Panc1 (cell line): ENCODE data around the gene CNOT11. TPM values are rescaled to one million over a fixed set of nuclear protein-coding genes. Genes with fewer than 3 reads are reported as not detected.

Source experiments
- ATAC-seq: fragments of 200-7000 bp; cut with Tn5 transposase; 2 replicates; pipeline ENCODE4 v1.9.1; 2020; ENCODE audit warnings: mild to moderate bottlenecking, moderate library complexity
- BruUV-seq: library from RNA; stranded (reverse); fragments of 400-500 nt; replicated peaks from 2 replicates; lab custom pipeline; 2021; lab: Mats Ljungman, UMichigan
- CTCF ChIA-PET: fragments of 300-600 bp; sonication (Branson Sonifier 250); formaldehyde crosslinking; loops from one replicate; lab custom pipeline; 2022; ENCODE audit warnings: antibody characterized with exemption; lab: Charles Lee
- POLR2A ChIA-PET: fragments of 300-600 bp; sonication (Branson Sonifier 250); formaldehyde crosslinking; loops from one replicate; lab custom pipeline; 2022; ENCODE audit warnings: antibody characterized with exemption; lab: Charles Lee
- DNase-seq: peaks from one replicate; pipeline ENCODE4 v3.0.0-alpha.2; 2010; ENCODE audit warnings: low read depth, low spot score
- H3K27ac ChIP-seq: 2 replicates; pipeline ENCODE4 v1.5.1; 2011; ENCODE audit warnings: mild to moderate bottlenecking, low read length, inconsistent platforms
- H3K27me3 ChIP-seq: fragments of 200-500 bp; sonication (Bioruptor generic); 2 replicates; pipeline ENCODE4 v1.6.0; 2014; ENCODE audit warnings: low read length, inconsistent platforms; ENCODE audit not compliant: control insufficient read depth, insufficient read depth
- H3K36me3 ChIP-seq: fragments of 200-500 bp; sonication (Bioruptor generic); 2 replicates; pipeline ENCODE4 v1.5.1; 2014; ENCODE audit warnings: inconsistent platforms, mild to moderate bottlenecking, low read length, moderate library complexity; ENCODE audit not compliant: control insufficient read depth, insufficient read depth
- H3K4me1 ChIP-seq: 2 replicates; pipeline ENCODE4 v1.5.1; 2011; ENCODE audit warnings: inconsistent platforms, mild to moderate bottlenecking, low read length, moderate library complexity; ENCODE audit not compliant: control insufficient read depth, insufficient read depth
- H3K4me3 ChIP-seq, 2 experiments: 2 replicates each; pipeline ENCODE4 v1.5.1; 2011 to 2012; ENCODE audit warnings: low read depth in 2 of 2, low read length in 2 of 2, mild to moderate bottlenecking in 2 of 2, inconsistent platforms in 1 of 2, moderate library complexity in 1 of 2
- H3K9me3 ChIP-seq: fragments of 200-500 bp; sonication (Bioruptor generic); 2 replicates; pipeline ENCODE4 v1.5.1; 2014; ENCODE audit warnings: low read depth, mild to moderate bottlenecking, inconsistent platforms, low read length, moderate library complexity; ENCODE audit not compliant: control insufficient read depth, insufficient read depth
- CTCF ChIP-seq: fragments of 450-650 bp; IDR thresholded peaks from 2 replicates; pipeline ENCODE4 v1.5.1; 2017; ENCODE audit warnings: mild to moderate bottlenecking
- POLR2AphosphoS5 ChIP-seq: IDR thresholded peaks from 2 replicates; pipeline ENCODE4 v1.6.1; 2012; ENCODE audit warnings: mild to moderate bottlenecking, low read depth, low read length, moderate library complexity
- REST ChIP-seq, 2 experiments: IDR thresholded peaks; 2 replicates each; pipeline ENCODE4 v1.6.1; 2011 to 2012; ENCODE audit warnings: low read depth in 2 of 2, control low read depth in 1 of 2, low read length in 1 of 2, mild to moderate bottlenecking in 1 of 2, moderate library complexity in 1 of 2; ENCODE audit not compliant: insufficient read depth in 1 of 2
- SIN3A ChIP-seq: IDR thresholded peaks from 2 replicates; pipeline ENCODE4 v1.6.1; 2012; ENCODE audit warnings: low read depth, mild to moderate bottlenecking, low read length, moderate library complexity, borderline replicate concordance; ENCODE audit not compliant: insufficient read depth
- TCF7L2 ChIP-seq: IDR thresholded peaks from 2 replicates; pipeline ENCODE4 v1.6.1; 2011; ENCODE audit warnings: mild to moderate bottlenecking, low read depth, low read length, inconsistent platforms
- in situ Hi-C: cut with HindIII; loops from 2 replicates; pipeline ENCODE4 v1.10.0; 2016; ENCODE audit warnings: low sequenced_read_pairs, low pct_unique_long_range_greater_than_20kb
- intact Hi-C: fragments of 100-400 bp; cut with micrococcal nuclease; formaldehyde crosslinking; loops from one replicate; pipeline ENCODE4 v1.10.0; 2022; ENCODE audit not compliant: unreplicated experiment
- total RNA-seq: library from RNA; stranded (reverse); gene quantifications from one replicate; pipeline ENCODE4 v1.2.1, GENCODE V29; 2021; ENCODE audit not compliant: unreplicated experiment

Gene CNOT11
- total RNA-seq, 1 experiment from 2014 or later = 58.3 TPM

DNA sequence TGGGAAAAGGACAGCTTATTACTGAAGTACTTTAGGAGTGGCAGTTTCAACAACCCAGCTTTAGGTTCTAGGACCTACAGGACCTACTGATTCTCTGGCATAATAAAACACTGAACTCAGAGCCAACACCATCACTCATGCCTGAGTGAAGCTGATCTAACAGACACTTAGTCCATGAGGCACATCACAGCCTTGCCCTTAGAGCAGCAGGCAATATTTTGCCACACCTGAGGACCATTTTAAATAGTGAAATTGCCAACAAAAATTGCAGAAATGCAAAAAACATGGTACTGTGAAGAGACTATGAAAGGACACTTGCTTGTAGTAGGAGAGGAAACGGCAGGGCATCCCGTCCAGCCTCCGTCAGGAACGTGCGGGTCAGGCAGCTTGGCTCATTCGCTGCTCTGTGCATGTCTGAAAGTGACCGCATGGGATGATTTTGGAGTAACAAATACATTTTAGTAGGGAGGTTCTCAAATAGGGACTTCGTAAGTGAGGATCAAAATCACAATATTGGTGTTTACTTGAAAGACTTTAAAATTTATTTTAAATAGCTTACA is 18.1 kb downstream of the CNOT11 start:
- Histone ChIP-seq H3K4me3 (no peak overlapping the region), H3K9me3 (no peaks in the 10 kb centered on the region), H3K27me3 (no peaks in the 10 kb centered on the region), H3K27ac (no peak overlapping the region), H3K36me3 (peaks cover 20% of the 10 kb centered on the region), H3K4me1 (no peaks in the 10 kb centered on the region)
- ChIA-PET CTCF (no interaction called here), POLR2A (interaction anchor here (0.6 kb wide), 1 partner anchor 10 kb away, joined by 3 read pairs; no protein-coding TSS in a partner anchor)
- TF ChIP-seq POLR2AphosphoS5 (no peak), SIN3A (no peak)
- no peak for DNase-seq
- in situ Hi-C loops (no loop called here), intact Hi-C loops (no loop called here)
- no TSS peak for BruUV-seq
- ATAC-seq = no peak

GRCh38 chr2:101272045-101272784 is 19.5 kb downstream of the CNOT11 start:
- Histone ChIP-seq H3K4me1 (no peaks in the 10 kb centered on the region), H3K4me3 (no peak overlapping the region), H3K36me3 (peaks cover 17% of the 10 kb centered on the region), H3K27me3 (no peaks in the 10 kb centered on the region), H3K27ac (no peak overlapping the region), H3K9me3 (no peaks in the 10 kb centered on the region)
- POLR2A ChIA-PET = interaction anchor here (0.7 kb wide), 1 partner anchor 9 kb away, joined by 5 read pairs; no protein-coding TSS in a partner anchor
- no TSS peak for BruUV-seq
- ATAC-seq (no peak), DNase-seq (no peak)
- CTCF ChIA-PET = no interaction called here
- no peak for TF ChIP-seq SIN3A
- no peak for TF ChIP-seq REST (IDR thresholded peaks at IDR 0.05; ENCODE audit: insufficient read depth in 1 of 2, low read depth in 2 of 2, low read length in 1 of 2)
- no peak for TF ChIP-seq POLR2AphosphoS5
- TF ChIP-seq TCF7L2 = no peak
- no peak for TF ChIP-seq CTCF
- in situ Hi-C loops (no loop called here), intact Hi-C loops (no loop called here)

- H3K27ac ChIP-seq = no peak overlapping the region
- no peak for DNase-seq
- BruUV-seq = no TSS peak
- H3K27me3 ChIP-seq = no peaks in the 10 kb centered on the region
- intact Hi-C loops (no loop called here), in situ Hi-C loops (no loop called here)
- TF ChIP-seq SIN3A (no peak), CTCF (no peak), TCF7L2 (no peak), POLR2AphosphoS5 (no peak), REST (IDR thresholded peaks at IDR 0.05; ENCODE audit: insufficient read depth in 1 of 2, low read depth in 2 of 2, low read length in 1 of 2) (no peak)
- ChIA-PET CTCF (no interaction called here), POLR2A (no interaction called here)
- no peaks in the 10 kb centered on the region for H3K9me3 ChIP-seq
- H3K4me1 ChIP-seq = no peaks in the 10 kb centered on the region
- ATAC-seq = peak; percentile 21; the same call in 1 of the 2 replicates
- H3K36me3 ChIP-seq = peaks cover 14% of the 10 kb centered on the region
- H3K4me3 ChIP-seq = no peak overlapping the region
Measured at GRCh38 chr2:101273056-101273455, 20.4 kb downstream of the CNOT11 start.
